ENCODE data around the gene COL23A1.
"Not testable (repeated sequence)": the region's sequence is repeated elsewhere in the genome, so short reads cannot be mapped to it uniquely, and the experiment has no call there.

Gene COL23A1

DNA sequence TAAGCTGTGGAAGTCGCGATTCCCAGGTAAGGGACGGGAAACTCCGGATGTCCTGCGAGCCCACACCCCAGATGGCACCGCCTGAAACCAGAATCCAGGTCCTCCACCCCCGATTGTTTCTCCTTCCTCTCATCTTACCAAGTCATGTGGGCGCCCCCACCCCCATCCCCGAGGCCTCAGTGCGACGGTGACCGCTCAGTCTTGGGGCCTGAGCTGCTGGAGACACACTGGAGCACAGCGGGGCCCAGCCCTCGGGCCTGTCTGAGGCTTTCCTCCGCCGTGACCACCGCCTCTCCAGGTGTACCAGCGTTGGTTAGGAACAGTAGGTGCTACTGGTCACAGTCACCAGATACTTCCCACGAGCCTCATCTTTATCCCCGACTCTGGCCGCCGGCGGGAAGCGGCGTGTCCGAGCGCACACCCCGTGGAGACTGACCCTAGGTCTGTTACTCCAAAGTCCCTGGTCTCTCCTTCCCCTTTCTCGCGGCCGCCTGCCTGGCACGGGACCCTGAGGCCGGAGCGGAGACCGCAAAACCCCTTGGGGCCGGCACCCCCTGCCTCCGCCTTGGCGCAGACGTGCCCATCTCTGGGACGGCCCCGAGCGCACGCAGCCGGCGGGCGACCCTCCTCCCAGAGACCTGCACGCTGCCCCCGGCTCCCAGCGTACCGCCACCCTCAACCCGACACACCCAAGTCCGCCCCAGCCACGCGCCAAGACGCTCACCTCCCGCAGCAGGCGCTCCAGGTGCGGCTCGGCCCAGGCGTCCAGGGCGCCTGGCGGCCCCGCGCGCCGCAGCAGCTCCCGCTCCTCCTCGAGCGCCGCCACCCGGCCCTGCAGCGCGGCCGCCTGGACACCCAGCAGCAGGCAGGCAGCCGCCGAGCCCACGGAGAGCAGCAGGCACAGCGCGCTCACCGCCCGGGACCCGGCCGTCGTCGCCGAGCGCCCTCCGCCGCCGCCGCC lies 733 bp downstream of the COL23A1 start:
- TF ChIP-seq, protein P1, sequence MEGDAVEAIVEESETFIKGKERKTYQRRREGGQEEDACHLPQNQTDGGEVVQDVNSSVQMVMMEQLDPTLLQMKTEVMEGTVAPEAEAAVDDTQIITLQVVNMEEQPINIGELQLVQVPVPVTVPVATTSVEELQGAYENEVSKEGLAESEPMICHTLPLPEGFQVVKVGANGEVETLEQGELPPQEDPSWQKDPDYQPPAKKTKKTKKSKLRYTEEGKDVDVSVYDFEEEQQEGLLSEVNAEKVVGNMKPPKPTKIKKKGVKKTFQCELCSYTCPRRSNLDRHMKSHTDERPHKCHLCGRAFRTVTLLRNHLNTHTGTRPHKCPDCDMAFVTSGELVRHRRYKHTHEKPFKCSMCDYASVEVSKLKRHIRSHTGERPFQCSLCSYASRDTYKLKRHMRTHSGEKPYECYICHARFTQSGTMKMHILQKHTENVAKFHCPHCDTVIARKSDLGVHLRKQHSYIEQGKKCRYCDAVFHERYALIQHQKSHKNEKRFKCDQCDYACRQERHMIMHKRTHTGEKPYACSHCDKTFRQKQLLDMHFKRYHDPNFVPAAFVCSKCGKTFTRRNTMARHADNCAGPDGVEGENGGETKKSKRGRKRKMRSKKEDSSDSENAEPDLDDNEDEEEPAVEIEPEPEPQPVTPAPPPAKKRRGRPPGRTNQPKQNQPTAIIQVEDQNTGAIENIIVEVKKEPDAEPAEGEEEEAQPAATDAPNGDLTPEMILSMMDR (IDR thresholded peaks at IDR 0.05; ENCODE audit: extremely low read depth, insufficient read depth, missing control alignments) = peak; percentile 15
- in situ Hi-C loops (cut with MboI; ENCODE audit: low pct_unique_long_range_greater_than_20kb, low sequenced_read_pairs, unreplicated experiment) = no loop called here

DNA sequence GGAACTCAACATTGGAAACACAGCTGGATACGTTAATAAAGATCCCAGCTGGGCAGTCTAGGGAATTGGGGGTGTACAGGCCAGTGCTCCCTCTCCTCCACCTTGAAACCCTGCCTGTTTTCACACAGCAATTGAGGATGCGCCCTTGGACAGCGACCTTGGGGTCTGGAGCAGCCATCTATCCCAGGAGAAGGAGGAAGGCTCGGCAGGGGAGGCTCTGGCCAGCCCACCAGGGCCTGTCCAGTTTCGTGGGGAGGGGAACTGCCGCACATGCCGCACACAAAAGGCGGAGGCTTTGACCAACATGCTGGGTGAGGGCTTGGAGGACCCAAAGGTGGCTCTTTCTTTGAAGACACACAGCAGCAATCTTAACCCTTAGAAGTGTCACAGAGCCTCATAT lies 1.4 kb downstream of the COL23A1 start:
- DNase-seq (ENCODE audit: low spot score) = no peak
- TF ChIP-seq, protein P1 (IDR thresholded peaks at IDR 0.05; ENCODE audit: extremely low read depth, insufficient read depth, missing control alignments) = no peak
- in situ Hi-C loops (cut with MboI; ENCODE audit: low pct_unique_long_range_greater_than_20kb, low sequenced_read_pairs, unreplicated experiment) = no loop called here

More for the DNA sequence above, 733 bp downstream of the COL23A1 start:
- peak; percentile 47 for DNase-seq (ENCODE audit: low spot score)

DNA sequence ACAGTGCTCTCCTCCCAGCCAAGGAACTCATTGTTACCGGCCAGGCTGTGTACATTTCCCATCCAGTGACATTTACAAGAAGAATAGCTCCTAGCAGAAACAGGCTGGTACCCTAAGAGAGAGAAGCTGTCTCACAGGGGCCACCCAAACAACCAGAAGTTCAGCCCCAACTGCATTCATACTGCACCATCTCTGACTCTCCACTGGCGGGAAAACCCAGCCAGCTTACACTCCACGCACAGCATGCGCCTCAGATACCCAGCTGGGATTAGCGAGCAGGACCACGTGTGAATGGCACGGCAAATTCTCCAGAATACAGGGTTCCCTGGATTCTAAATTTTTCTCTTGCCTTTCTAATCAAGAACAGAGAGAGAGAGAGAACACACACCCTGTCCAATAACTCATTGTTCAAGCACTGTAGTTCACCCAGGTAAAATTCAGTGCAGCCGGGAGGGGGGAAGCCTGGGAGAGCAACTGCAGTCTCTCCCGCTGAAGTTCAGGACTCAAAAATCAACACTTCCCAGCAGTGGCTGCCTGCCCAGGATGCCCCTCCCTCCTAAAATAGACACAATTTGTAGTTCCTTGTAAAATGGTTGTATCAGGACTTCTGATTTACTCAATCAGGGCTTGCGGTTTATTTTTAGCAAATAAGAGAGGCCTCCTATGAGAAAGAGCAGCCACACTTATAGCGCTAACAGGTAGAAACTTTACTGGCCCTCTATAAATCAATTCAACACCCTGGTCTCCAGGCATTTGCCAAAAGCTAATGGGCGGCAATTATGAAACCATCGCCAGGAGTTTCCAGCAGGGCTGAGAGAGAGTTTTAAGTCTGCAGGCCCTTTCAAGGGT lies 2.2 kb downstream of the COL23A1 start:
- in situ Hi-C loops (cut with MboI; ENCODE audit: low pct_unique_long_range_greater_than_20kb, low sequenced_read_pairs, unreplicated experiment) = no loop called here
- TF ChIP-seq, protein P1 (IDR thresholded peaks at IDR 0.05; ENCODE audit: extremely low read depth, insufficient read depth, missing control alignments) = no peak
- DNase-seq (ENCODE audit: low spot score) = no peak

DNA sequence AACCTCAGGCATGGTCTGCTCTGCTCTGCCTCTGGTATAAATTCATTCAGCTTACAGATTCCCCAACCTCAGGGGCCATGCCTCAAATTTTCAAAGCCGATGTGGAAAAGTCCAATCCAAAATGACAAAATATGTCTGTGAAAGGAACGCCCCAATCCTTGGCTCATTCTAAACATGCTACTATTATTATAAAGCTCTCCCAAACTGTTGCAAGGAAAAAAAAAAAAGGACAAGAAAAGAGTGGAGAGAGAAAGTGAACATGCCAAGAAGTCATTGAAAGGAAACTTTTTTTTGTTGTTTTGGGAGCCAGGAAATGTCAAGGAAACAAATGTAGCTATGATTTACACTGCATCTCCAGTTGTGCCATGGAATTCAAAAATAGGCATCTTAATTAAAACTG lies 3.8 kb downstream of the COL23A1 start:
- TF ChIP-seq, protein P1 (IDR thresholded peaks at IDR 0.05; ENCODE audit: extremely low read depth, insufficient read depth, missing control alignments) = no peak
- no peak for DNase-seq (ENCODE audit: low spot score)
- in situ Hi-C loops (cut with MboI; ENCODE audit: low pct_unique_long_range_greater_than_20kb, low sequenced_read_pairs, unreplicated experiment) = no loop called here

DNA sequence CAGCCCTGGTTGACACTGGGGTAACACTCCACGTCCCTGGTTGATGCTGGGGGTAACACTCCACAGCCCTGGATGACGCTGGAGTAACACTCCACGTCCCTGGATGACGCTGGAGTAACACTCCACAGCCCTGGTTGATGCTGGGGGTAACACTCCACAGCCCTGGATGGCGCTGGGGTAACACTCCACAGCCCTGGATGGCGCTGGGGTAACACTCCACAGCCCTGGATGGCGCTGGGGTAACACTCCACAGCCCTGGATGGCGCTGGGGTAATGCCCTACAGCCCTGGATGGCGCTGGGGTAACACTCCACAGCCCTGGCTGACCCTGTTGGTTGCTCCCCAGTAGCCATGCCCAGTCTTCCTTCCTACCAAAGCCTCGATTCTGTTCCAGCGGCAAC lies 4.8 kb downstream of the COL23A1 start:
- in situ Hi-C loops (cut with MboI; ENCODE audit: low pct_unique_long_range_greater_than_20kb, low sequenced_read_pairs, unreplicated experiment); DNase-seq (ENCODE audit: low spot score): not testable (repeated sequence)

DNA sequence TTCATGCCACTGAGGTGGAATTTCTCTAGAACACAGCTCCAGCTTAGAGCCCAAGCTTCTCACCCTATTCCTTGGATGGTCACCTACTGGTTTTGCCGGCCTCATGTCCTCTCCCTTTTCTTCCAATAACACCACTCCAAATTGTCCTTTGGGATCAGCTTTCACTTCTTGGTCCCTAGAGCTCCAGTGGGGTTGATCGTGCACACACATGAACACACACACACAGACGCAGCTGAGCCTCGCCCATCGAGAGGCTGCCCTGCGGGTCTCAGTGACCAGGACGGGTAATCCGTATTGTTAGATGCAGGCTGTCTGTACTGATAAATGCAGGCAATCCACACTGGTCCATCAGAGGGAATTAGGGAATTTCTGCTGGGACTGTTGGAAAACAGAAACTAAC lies 6.9 kb downstream of the COL23A1 start:
- TF ChIP-seq, protein P1 (IDR thresholded peaks at IDR 0.05; ENCODE audit: extremely low read depth, insufficient read depth, missing control alignments) = no peak
- DNase-seq (ENCODE audit: low spot score) = no peak
- in situ Hi-C loops (cut with MboI; ENCODE audit: low pct_unique_long_range_greater_than_20kb, low sequenced_read_pairs, unreplicated experiment) = no loop called here

Data from GM13977 (cell line).